GM12878 (cell line): ENCODE data around the gene COA1. TPM values are rescaled to one million over a fixed set of nuclear protein-coding genes. Genes with fewer than 3 reads are reported as not detected.

Source experiments
- ATAC-seq: fragments of 200-7000 bp; cut with Tn5 transposase; 3 replicates; pipeline ENCODE4 v1.9.1; 2020; ENCODE audit warnings: mild to moderate bottlenecking, moderate library complexity
- BruUV-seq: library from RNA; stranded (reverse); fragments of 400-500 nt; replicated peaks from 2 replicates; lab custom pipeline; 2021; lab: Mats Ljungman, UMichigan
- CTCF ChIA-PET: fragments of 300-600 bp; sonication (Branson Sonifier 250); formaldehyde crosslinking; extraction: SDS; loops from one replicate; lab custom pipeline; 2021; ENCODE audit warnings: inconsistent platforms; lab: Yijun Ruan, JAX
- POLR2A ChIA-PET: fragments of 350-600 bp; formaldehyde crosslinking; extraction: SDS; loops from one replicate; lab custom pipeline; 2021; ENCODE audit warnings: inconsistent platforms; lab: Charles Lee
- RAD21 ChIA-PET: fragments of 300-600 bp; sonication (Branson Sonifier 250); formaldehyde crosslinking; loops from one replicate; lab custom pipeline; 2023; ENCODE audit warnings: antibody characterized with exemption; ENCODE audit not compliant: unreplicated experiment; lab: Charles Lee
- SMC1A ChIA-PET: fragments of 300-600 bp; sonication (Branson Sonifier 250); formaldehyde crosslinking; loops from one replicate; lab custom pipeline; 2023; ENCODE audit not compliant: unreplicated experiment, uncharacterized antibody; lab: Charles Lee
- DNase-seq: peaks from one replicate; pipeline ENCODE4 v3.0.0-alpha.2; 2011; ENCODE audit warnings: low read depth, low spot score
- FAIRE-seq: peaks from 3 replicates; lab custom pipeline; 2011; peaks lifted over from hg19 to GRCh38; lab: Jason Lieb, UNC
- H2AFZ ChIP-seq: 2 replicates; pipeline ENCODE4 v1.6.0; 2011; ENCODE audit warnings: low read depth, low read length, control low read depth; ENCODE audit not compliant: control insufficient read depth
- H3K27ac ChIP-seq: 2 replicates; pipeline ENCODE4 v1.5.1; 2011; ENCODE audit warnings: control low read depth; ENCODE audit not compliant: control insufficient read depth, insufficient read depth
- H3K27me3 ChIP-seq, 2 experiments: replicated peaks in 1 of 2; 2 replicates each; pipeline versions ENCODE4 v1.6.0 to v1.6.1; 2011; ENCODE audit warnings: low read length in 1 of 2; ENCODE audit not compliant: control insufficient read depth in 2 of 2, insufficient read depth in 2 of 2
- H3K36me3 ChIP-seq, 2 experiments: 2 replicates each; pipeline ENCODE4 v1.5.1; 2011; ENCODE audit warnings: low read length in 1 of 2; ENCODE audit not compliant: control insufficient read depth in 2 of 2, insufficient read depth in 2 of 2
- H3K4me1 ChIP-seq: 2 replicates; pipeline ENCODE4 v1.6.1; 2011; ENCODE audit warnings: mild to moderate bottlenecking, low read length, moderate library complexity, mixed read lengths; ENCODE audit not compliant: control insufficient read depth, insufficient read depth
- H3K4me2 ChIP-seq: 2 replicates; pipeline ENCODE4 v1.6.0; 2011; ENCODE audit warnings: control low read depth; ENCODE audit not compliant: control insufficient read depth, insufficient read depth
- H3K4me3 ChIP-seq: fragments of 200-600 bp; sonication (generic); 2 replicates; pipeline ENCODE4 v1.5.1; 2016
- H3K79me2 ChIP-seq: 2 replicates; pipeline ENCODE4 v1.6.0; 2011; ENCODE audit warnings: low read length; ENCODE audit not compliant: control insufficient read depth, insufficient read depth
- H3K9ac ChIP-seq: 2 replicates; pipeline ENCODE4 v1.8.0; 2011; ENCODE audit warnings: low read length, control low read depth, mixed read lengths; ENCODE audit not compliant: control insufficient read depth, insufficient read depth
- H3K9me3 ChIP-seq: replicated peaks from 3 replicates; pipeline ENCODE4 v1.5.1; 2011; ENCODE audit warnings: mild to moderate bottlenecking, low read length; ENCODE audit not compliant: control insufficient read depth, insufficient read depth
- H4K20me1 ChIP-seq: 2 replicates; pipeline ENCODE4 v1.6.0; 2011; ENCODE audit not compliant: control insufficient read depth, insufficient read depth
- CBFB ChIP-seq: IDR thresholded peaks from 2 replicates; pipeline ENCODE4 v1.6.1; 2016; ENCODE audit warnings: antibody characterized with exemption, low read depth
- JUND ChIP-seq: IDR thresholded peaks from 2 replicates; pipeline ENCODE4 v1.6.1; 2012; ENCODE audit warnings: low read depth, mild to moderate bottlenecking, low read length, improper control_type of control experiment, moderate library complexity
- MXI1 ChIP-seq: fragments of 150-350 bp; IDR thresholded peaks from 2 replicates; pipeline ENCODE4 v1.6.1; 2011; ENCODE audit warnings: low read depth, mild to moderate bottlenecking, inconsistent platforms, low read length, improper control_type of control experiment
- NR2C1 ChIP-seq: fragments of 450-650 bp; IDR thresholded peaks from 2 replicates; pipeline ENCODE4 v1.6.1; 2017; ENCODE audit warnings: antibody characterized with exemption, mild to moderate bottlenecking, moderate library complexity
- TCF3 ChIP-seq: IDR thresholded peaks from 2 replicates; pipeline ENCODE4 v1.6.1; 2012; ENCODE audit warnings: low read depth, mild to moderate bottlenecking, low read length, borderline replicate concordance; ENCODE audit not compliant: insufficient read depth
- YBX1 ChIP-seq: fragments of 450-650 bp; IDR thresholded peaks from 2 replicates; pipeline ENCODE4 v1.6.1; 2016; ENCODE audit warnings: antibody characterized with exemption
- WGBS: methylation state at CpG from one replicate; pipeline ENCODE4 v1.1.6; 2016; ENCODE audit warnings: low lambda C conversion rate; ENCODE audit not compliant: insufficient replicate concordance, insufficient coverage; ENCODE audit errors: missing lambda C conversion rate; 5-methylcytosine and 5-hydroxymethylcytosine counted together
- in situ Hi-C: fragments of 300-500 bp; cut with MboI; formaldehyde crosslinking; loops from 9 replicates; pipeline ENCODE4 v1.14.3; 2018; ENCODE audit warnings: mixed read lengths
- intact Hi-C: fragments of 100-400 bp; cut with micrococcal nuclease; formaldehyde crosslinking; loops from one replicate; pipeline ENCODE4 v1.14.2; 2022; ENCODE audit not compliant: unreplicated experiment
- polyA plus RNA-seq, 11 experiments: library from polyadenylated mRNA; depleted of rRNA in 4 of 11; unstranded in 6 of 11; stranded (reverse) in 5 of 11; fragments of >200 nt; fragmentation: Nextera tagmentation in 4 of 11; fragmentation: Illumina TruSeq in 1 of 11; extraction: Ambion mirVana in 4 of 11; extraction: Trizol in 1 of 11; gene quantifications; 1 replicate in 1 of 11; 2 replicates in 10 of 11; pipeline versions ENCODE4 v1.2.1 to v1.2.3, GENCODE V29; 2011 to 2016; ENCODE audit warnings: inconsistent platforms in 2 of 11, missing spikeins in 2 of 11, low read depth in 1 of 11
- total RNA-seq, 4 experiments: library from RNA; depleted of rRNA in 3 of 4; stranded (reverse); fragments of >200 nt in 3 of 4; fragmentation: Illumina TruSeq in 1 of 4; extraction: Trizol in 1 of 4; gene quantifications; 2 replicates each; pipeline versions ENCODE4 v1.2.1 to v1.2.3, GENCODE V29; 2013 to 2021
- TF ChIP-seq, protein P1 (sequence below): fragments of 450-650 bp; IDR thresholded peaks from 2 replicates; pipeline ENCODE4 v1.6.1; 2018; ENCODE audit warnings: mild to moderate bottlenecking, low read depth, moderate library complexity; ENCODE audit not compliant: partially characterized antibody
- TF ChIP-seq, protein P2 (sequence below): fragments of 450-650 bp; IDR thresholded peaks from 2 replicates; pipeline ENCODE4 v1.6.1; 2016; ENCODE audit warnings: mild to moderate bottlenecking
- TF ChIP-seq, protein P3 (sequence below): fragments of 450-650 bp; formaldehyde crosslinking; IDR thresholded peaks from 2 replicates; pipeline ENCODE4 v1.5.0; 2022; ENCODE audit warnings: mild to moderate bottlenecking, missing genetic modification characterization
- TF ChIP-seq, protein P4 (sequence below): fragments of 450-650 bp; formaldehyde crosslinking; IDR thresholded peaks from 2 replicates; pipeline ENCODE4 v1.4.0; 2020; ENCODE audit warnings: mild to moderate bottlenecking, moderate library complexity
- TF ChIP-seq, protein P5 (sequence below): IDR thresholded peaks from 2 replicates; pipeline ENCODE4 v1.6.1; 2012; ENCODE audit warnings: low read length, inconsistent platforms

The COA1 gene
- total and polyA plus RNA-seq, 10 of the 15 experiments (the other 5 are each of a cell fraction or from before 2014, with no cell fraction given), result 83.1 to 258 (median 111) TPM

DNA sequence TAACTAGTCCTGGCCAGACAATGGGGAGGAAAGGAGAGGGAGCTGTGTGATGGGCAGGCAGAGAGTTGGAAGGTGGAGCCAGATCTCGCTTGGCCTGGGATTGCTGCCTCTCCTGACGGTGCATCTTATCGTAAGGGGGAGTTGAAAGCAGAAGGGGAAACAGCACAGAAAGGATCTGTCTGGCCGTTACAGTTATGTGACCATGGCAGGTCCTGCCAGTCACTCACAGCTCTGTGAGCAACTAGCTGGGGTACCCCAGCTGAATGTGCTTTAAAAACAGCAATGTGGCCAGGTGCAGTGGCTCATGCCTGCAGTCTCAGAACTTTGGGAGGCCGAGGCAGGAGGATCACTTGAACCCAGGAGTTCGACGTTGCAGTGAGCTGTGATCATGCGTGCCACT lies 37.2 kb upstream of the COA1 start:
- no peaks in the 10 kb centered on the region for H3K9me3 ChIP-seq
- H3K4me3 ChIP-seq, result no peak overlapping the region
- H4K20me1 ChIP-seq, result no peaks in the 10 kb centered on the region
- FAIRE-seq (no peak), DNase-seq (no peak), ATAC-seq (no peak)
- no peaks in the 10 kb centered on the region for H3K27me3 ChIP-seq
- in situ Hi-C loops, result no loop called here
- no peak overlapping the region for H3K4me2 ChIP-seq
- ChIA-PET CTCF (interaction anchor here (1.0 to 2.2 kb wide), 2 partner anchors 18 to 70 kb away, joined by 3 to 6 read pairs; no protein-coding TSS in a partner anchor), POLR2A (interaction anchor here (1.6 kb wide), 1 partner anchor 8 kb away, joined by 6 read pairs; the partner anchor contains the start of gene BLVRA), SMC1A (interaction anchor here (1.1 kb wide), 1 partner anchor 16 kb away, joined by 3 read pairs; no protein-coding TSS in a partner anchor), RAD21 (interaction anchor here (1.5 to 3.1 kb wide), 2 partner anchors 29 to 184 kb away, joined by 3 to 16 read pairs; partner anchors contain the start of gene STK17A)
- H3K36me3 ChIP-seq, result peaks cover 0 to 6% of the 10 kb centered on the region in 2 experiments; a peak in 2 of 4 replicates
- peaks cover 29% of the 10 kb centered on the region for H3K4me1 ChIP-seq
- peaks cover 27% of the 10 kb centered on the region for H3K79me2 ChIP-seq
- BruUV-seq, result no TSS peak
- no peak overlapping the region for H3K27ac ChIP-seq
- WGBS, result 98% methylated on average over 8 of the region's 8 CpGs
- intact Hi-C loops, result no loop called here
- no peak overlapping the region for H3K9ac ChIP-seq
- H2AFZ ChIP-seq, result no peak overlapping the region
- TF ChIP-seq CBFB (no peak), MXI1 (no peak), NR2C1 (no peak), JUND (no peak), YBX1 (no peak), TCF3 (no peak)
- TF ChIP-seq, protein P1, sequence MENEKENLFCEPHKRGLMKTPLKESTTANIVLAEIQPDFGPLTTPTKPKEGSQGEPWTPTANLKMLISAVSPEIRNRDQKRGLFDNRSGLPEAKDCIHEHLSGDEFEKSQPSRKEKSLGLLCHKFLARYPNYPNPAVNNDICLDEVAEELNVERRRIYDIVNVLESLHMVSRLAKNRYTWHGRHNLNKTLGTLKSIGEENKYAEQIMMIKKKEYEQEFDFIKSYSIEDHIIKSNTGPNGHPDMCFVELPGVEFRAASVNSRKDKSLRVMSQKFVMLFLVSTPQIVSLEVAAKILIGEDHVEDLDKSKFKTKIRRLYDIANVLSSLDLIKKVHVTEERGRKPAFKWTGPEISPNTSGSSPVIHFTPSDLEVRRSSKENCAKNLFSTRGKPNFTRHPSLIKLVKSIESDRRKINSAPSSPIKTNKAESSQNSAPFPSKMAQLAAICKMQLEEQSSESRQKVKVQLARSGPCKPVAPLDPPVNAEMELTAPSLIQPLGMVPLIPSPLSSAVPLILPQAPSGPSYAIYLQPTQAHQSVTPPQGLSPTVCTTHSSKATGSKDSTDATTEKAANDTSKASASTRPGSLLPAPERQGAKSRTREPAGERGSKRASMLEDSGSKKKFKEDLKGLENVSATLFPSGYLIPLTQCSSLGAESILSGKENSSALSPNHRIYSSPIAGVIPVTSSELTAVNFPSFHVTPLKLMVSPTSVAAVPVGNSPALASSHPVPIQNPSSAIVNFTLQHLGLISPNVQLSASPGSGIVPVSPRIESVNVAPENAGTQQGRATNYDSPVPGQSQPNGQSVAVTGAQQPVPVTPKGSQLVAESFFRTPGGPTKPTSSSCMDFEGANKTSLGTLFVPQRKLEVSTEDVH, result no peak
- TF ChIP-seq, protein P2, sequence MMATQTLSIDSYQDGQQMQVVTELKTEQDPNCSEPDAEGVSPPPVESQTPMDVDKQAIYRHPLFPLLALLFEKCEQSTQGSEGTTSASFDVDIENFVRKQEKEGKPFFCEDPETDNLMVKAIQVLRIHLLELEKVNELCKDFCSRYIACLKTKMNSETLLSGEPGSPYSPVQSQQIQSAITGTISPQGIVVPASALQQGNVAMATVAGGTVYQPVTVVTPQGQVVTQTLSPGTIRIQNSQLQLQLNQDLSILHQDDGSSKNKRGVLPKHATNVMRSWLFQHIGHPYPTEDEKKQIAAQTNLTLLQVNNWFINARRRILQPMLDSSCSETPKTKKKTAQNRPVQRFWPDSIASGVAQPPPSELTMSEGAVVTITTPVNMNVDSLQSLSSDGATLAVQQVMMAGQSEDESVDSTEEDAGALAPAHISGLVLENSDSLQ, result no peak
- TF ChIP-seq, protein P3, sequence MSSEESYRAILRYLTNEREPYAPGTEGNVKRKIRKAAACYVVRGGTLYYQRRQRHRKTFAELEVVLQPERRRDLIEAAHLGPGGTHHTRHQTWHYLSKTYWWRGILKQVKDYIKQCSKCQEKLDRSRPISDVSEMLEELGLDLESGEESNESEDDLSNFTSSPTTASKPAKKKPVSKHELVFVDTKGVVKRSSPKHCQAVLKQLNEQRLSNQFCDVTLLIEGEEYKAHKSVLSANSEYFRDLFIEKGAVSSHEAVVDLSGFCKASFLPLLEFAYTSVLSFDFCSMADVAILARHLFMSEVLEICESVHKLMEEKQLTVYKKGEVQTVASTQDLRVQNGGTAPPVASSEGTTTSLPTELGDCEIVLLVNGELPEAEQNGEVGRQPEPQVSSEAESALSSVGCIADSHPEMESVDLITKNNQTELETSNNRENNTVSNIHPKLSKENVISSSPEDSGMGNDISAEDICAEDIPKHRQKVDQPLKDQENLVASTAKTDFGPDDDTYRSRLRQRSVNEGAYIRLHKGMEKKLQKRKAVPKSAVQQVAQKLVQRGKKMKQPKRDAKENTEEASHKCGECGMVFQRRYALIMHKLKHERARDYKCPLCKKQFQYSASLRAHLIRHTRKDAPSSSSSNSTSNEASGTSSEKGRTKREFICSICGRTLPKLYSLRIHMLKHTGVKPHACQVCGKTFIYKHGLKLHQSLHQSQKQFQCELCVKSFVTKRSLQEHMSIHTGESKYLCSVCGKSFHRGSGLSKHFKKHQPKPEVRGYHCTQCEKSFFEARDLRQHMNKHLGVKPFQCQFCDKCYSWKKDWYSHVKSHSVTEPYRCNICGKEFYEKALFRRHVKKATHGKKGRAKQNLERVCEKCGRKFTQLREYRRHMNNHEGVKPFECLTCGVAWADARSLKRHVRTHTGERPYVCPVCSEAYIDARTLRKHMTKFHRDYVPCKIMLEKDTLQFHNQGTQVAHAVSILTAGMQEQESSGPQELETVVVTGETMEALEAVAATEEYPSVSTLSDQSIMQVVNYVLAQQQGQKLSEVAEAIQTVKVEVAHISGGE (CRISPR knock-in tag), result no peak
- TF ChIP-seq, protein P4, sequence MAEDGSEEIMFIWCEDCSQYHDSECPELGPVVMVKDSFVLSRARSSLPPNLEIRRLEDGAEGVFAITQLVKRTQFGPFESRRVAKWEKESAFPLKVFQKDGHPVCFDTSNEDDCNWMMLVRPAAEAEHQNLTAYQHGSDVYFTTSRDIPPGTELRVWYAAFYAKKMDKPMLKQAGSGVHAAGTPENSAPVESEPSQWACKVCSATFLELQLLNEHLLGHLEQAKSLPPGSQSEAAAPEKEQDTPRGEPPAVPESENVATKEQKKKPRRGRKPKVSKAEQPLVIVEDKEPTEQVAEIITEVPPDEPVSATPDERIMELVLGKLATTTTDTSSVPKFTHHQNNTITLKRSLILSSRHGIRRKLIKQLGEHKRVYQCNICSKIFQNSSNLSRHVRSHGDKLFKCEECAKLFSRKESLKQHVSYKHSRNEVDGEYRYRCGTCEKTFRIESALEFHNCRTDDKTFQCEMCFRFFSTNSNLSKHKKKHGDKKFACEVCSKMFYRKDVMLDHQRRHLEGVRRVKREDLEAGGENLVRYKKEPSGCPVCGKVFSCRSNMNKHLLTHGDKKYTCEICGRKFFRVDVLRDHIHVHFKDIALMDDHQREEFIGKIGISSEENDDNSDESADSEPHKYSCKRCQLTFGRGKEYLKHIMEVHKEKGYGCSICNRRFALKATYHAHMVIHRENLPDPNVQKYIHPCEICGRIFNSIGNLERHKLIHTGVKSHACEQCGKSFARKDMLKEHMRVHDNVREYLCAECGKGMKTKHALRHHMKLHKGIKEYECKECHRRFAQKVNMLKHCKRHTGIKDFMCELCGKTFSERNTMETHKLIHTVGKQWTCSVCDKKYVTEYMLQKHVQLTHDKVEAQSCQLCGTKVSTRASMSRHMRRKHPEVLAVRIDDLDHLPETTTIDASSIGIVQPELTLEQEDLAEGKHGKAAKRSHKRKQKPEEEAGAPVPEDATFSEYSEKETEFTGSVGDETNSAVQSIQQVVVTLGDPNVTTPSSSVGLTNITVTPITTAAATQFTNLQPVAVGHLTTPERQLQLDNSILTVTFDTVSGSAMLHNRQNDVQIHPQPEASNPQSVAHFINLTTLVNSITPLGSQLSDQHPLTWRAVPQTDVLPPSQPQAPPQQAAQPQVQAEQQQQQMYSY (CRISPR knock-in tag), result no peak
- TF ChIP-seq, protein P5, sequence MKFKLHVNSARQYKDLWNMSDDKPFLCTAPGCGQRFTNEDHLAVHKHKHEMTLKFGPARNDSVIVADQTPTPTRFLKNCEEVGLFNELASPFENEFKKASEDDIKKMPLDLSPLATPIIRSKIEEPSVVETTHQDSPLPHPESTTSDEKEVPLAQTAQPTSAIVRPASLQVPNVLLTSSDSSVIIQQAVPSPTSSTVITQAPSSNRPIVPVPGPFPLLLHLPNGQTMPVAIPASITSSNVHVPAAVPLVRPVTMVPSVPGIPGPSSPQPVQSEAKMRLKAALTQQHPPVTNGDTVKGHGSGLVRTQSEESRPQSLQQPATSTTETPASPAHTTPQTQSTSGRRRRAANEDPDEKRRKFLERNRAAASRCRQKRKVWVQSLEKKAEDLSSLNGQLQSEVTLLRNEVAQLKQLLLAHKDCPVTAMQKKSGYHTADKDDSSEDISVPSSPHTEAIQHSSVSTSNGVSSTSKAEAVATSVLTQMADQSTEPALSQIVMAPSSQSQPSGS, result no peak
